ENCODE measurements around the gene COX5B.

- TF ChIP-seq, protein P1, sequence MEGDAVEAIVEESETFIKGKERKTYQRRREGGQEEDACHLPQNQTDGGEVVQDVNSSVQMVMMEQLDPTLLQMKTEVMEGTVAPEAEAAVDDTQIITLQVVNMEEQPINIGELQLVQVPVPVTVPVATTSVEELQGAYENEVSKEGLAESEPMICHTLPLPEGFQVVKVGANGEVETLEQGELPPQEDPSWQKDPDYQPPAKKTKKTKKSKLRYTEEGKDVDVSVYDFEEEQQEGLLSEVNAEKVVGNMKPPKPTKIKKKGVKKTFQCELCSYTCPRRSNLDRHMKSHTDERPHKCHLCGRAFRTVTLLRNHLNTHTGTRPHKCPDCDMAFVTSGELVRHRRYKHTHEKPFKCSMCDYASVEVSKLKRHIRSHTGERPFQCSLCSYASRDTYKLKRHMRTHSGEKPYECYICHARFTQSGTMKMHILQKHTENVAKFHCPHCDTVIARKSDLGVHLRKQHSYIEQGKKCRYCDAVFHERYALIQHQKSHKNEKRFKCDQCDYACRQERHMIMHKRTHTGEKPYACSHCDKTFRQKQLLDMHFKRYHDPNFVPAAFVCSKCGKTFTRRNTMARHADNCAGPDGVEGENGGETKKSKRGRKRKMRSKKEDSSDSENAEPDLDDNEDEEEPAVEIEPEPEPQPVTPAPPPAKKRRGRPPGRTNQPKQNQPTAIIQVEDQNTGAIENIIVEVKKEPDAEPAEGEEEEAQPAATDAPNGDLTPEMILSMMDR (conservative IDR thresholded peaks at IDR 0.05; ENCODE audit: low read length) = no peak
- no peak for TF ChIP-seq EZH2phosphoT487 (IDR thresholded peaks at IDR 0.05; ENCODE audit: borderline replicate concordance)
Observed at GRCh38 chr2:97659256-97660043, 13.6 kb downstream of the COX5B start.

Data from Loucy (cell line).